NB4 (cell line): ENCODE results near the gene GALNTL6.

ENCODE experiments used
- CTCF ChIP-seq: IDR thresholded peaks from one replicate; pipeline ENCODE4 v1.5.1; 2012; ENCODE audit warnings: low read depth, low read length
- POLR2A ChIP-seq: IDR thresholded peaks from 2 replicates; pipeline ENCODE4 v1.6.1; 2011; ENCODE audit warnings: mild to moderate bottlenecking; ENCODE audit not compliant: insufficient read length; ENCODE audit errors: extremely low read depth
- TF ChIP-seq, protein P1 (sequence below): IDR thresholded peaks from 2 replicates; pipeline ENCODE4 v1.6.1; 2011; ENCODE audit warnings: low read depth, low read length

DNA sequence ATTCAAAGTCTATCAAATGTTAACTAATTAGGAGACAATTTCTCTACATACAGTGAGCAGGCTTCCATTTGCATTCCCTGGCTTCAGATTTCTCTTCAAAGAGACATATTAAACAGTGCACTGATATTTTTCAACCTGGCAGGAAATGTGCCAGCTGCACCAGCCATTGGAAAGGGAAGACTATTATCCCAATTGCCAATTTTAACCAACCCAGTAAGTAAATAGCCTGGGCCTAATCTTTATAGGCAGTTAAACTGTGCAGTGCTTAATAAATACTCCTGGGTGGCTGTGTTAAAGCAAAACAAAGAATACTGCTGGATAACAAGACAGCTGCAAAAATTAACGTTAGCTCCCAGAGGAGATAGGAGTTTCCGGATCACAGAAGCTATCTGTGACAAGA is 1243.5 kb downstream of the GALNTL6 start:
- TF ChIP-seq POLR2A (no peak), CTCF (no peak)
- TF ChIP-seq, protein P1, sequence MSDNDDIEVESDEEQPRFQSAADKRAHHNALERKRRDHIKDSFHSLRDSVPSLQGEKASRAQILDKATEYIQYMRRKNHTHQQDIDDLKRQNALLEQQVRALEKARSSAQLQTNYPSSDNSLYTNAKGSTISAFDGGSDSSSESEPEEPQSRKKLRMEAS = no peak
